Hepatocyte (in vitro differentiated cells): ENCODE measurements around the gene NOTCH1.

Source experiments
- EZH2 ChIP-seq: fragments of 200-600 bp; sonication (generic); IDR thresholded peaks from 2 replicates; pipeline ENCODE4 v1.6.1; 2016; ENCODE audit warnings: antibody characterized with exemption, mild to moderate bottlenecking, borderline replicate concordance
- TF ChIP-seq, protein P1 (sequence below): fragments of 200-600 bp; sonication (generic); IDR thresholded peaks from 2 replicates; pipeline ENCODE4 v1.5.1; 2016; ENCODE audit warnings: antibody characterized with exemption, mild to moderate bottlenecking; ENCODE audit not compliant: poor library complexity

GRCh38 chr9:136560586-136560985, 14.7 kb upstream of the NOTCH1 start:
- TF ChIP-seq, protein P1, sequence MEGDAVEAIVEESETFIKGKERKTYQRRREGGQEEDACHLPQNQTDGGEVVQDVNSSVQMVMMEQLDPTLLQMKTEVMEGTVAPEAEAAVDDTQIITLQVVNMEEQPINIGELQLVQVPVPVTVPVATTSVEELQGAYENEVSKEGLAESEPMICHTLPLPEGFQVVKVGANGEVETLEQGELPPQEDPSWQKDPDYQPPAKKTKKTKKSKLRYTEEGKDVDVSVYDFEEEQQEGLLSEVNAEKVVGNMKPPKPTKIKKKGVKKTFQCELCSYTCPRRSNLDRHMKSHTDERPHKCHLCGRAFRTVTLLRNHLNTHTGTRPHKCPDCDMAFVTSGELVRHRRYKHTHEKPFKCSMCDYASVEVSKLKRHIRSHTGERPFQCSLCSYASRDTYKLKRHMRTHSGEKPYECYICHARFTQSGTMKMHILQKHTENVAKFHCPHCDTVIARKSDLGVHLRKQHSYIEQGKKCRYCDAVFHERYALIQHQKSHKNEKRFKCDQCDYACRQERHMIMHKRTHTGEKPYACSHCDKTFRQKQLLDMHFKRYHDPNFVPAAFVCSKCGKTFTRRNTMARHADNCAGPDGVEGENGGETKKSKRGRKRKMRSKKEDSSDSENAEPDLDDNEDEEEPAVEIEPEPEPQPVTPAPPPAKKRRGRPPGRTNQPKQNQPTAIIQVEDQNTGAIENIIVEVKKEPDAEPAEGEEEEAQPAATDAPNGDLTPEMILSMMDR, result no peak
- no peak for TF ChIP-seq EZH2
